HG02571 (cell line): ENCODE results near the gene YPEL2.
"Not testable (repeated sequence)": the region's sequence is repeated elsewhere in the genome, so short reads cannot be mapped to it uniquely, and the experiment has no call there.

ENCODE experiments used
- ATAC-seq: cut with Tn5 transposase; IDR thresholded peaks from one replicate; pipeline ENCODE4 v1.9.1; 2021; ENCODE audit warnings: mild to moderate bottlenecking, moderate library complexity; ENCODE audit not compliant: unreplicated experiment

YPEL2 gene

GRCh38 chr17:59331129-59331928 is at the start of gene YPEL2:
YPEL2 (plus strand) TSS chr17:59331655; CDS start chr17:59353410, 21,755 bp downstream.
- peak; percentile 90 for ATAC-seq

- no peak for ATAC-seq
These were observed 47.1 kb upstream of the YPEL2 start for GRCh38 chr17:59284317-59284716.

GRCh38 chr17:59287452-59287851 is 44.0 kb upstream of the YPEL2 start:
- ATAC-seq, result no peak

GRCh38 chr17:59287891-59288290 is 43.6 kb upstream of the YPEL2 start:
- no peak for ATAC-seq

GRCh38 chr17:59289981-59290301 is 41.5 kb upstream of the YPEL2 start:
- no peak for ATAC-seq

- not testable (repeated sequence) for ATAC-seq
These were observed 41.0 kb upstream of the YPEL2 start for GRCh38 chr17:59290302-59290998.

GRCh38 chr17:59292174-59292523 is 39.3 kb upstream of the YPEL2 start:
- ATAC-seq, result no peak

GRCh38 chr17:59296190-59296589 is 35.3 kb upstream of the YPEL2 start:
- no peak for ATAC-seq

- ATAC-seq, result no peak
These were observed 32.9 kb upstream of the YPEL2 start for GRCh38 chr17:59298521-59298920.

- no peak for ATAC-seq
These were observed 31.9 kb upstream of the YPEL2 start for GRCh38 chr17:59299400-59300092.

GRCh38 chr17:59300941-59301340 is 30.5 kb upstream of the YPEL2 start:
- no peak for ATAC-seq

GRCh38 chr17:59304811-59305210 is 26.6 kb upstream of the YPEL2 start:
- ATAC-seq, result no peak

- no peak for ATAC-seq
These were observed 21.1 kb upstream of the YPEL2 start for GRCh38 chr17:59310263-59310920.

GRCh38 chr17:59311051-59311468 is 20.4 kb upstream of the YPEL2 start:
- ATAC-seq, result no peak

- not testable (repeated sequence) for ATAC-seq
These were observed 19.9 kb upstream of the YPEL2 start for GRCh38 chr17:59311521-59311920.

GRCh38 chr17:59315866-59316265 is 15.6 kb upstream of the YPEL2 start:
- ATAC-seq, result no peak

- no peak for ATAC-seq
These were observed 4.1 kb upstream of the YPEL2 start for GRCh38 chr17:59327121-59327980.

GRCh38 chr17:59327981-59328290 is 3.5 kb upstream of the YPEL2 start:
- no peak for ATAC-seq

- ATAC-seq, result no peak
These were observed 2.9 kb upstream of the YPEL2 start for GRCh38 chr17:59328601-59329000.

- ATAC-seq, result no peak
These were observed 2.0 kb upstream of the YPEL2 start for GRCh38 chr17:59329176-59330052.
